Naive thymus-derived CD8-positive, alpha-beta T cell (primary cell): ENCODE results near the gene AFF3. TPM values are rescaled to one million over a fixed set of nuclear protein-coding genes. Genes with fewer than 3 reads are reported as not detected.
A peak's percentile ranks its signal among the peaks of the same experiment; 100 is the strongest.

Source experiments
- ATAC-seq, 2 donors: fragments of 150-1000 bp; cut with Tn5 transposase in 1 of 2; sonication (Bioruptor Pico), chemical (Tn5 transposase) in 1 of 2; 1 replicate in 1 of 2; 2 replicates in 1 of 2; pipeline ENCODE4 v1.10.0; 2021; ENCODE audit warnings: mild to moderate bottlenecking in 2 of 2, moderate library complexity in 2 of 2
- POLR2A ChIA-PET: fragments of 350-600 bp; sonication (Branson Sonifier 250); formaldehyde crosslinking; loops from one replicate; lab custom pipeline; 2021; ENCODE audit warnings: antibody characterized with exemption; lab: Charles Lee
- DNase-seq, 10 donors: peaks; one replicate each; pipeline versions ENCODE4 v3.0.0 to v3.0.0-alpha.2; 2020 to 2022
- H3K27ac Mint-ChIP-seq, 10 donors: one replicate each; pipeline ENCODE4 v1.8.0; 2020 to 2022; ENCODE audit warnings: mild to moderate bottlenecking in 10 of 10, mixed read lengths in 10 of 10, moderate library complexity in 4 of 10, inconsistent platforms in 1 of 10
- H3K27me3 Mint-ChIP-seq, 5 donors: one replicate each; pipeline ENCODE4 v1.8.0; 2021 to 2022; ENCODE audit warnings: mixed read lengths in 5 of 5
- H3K36me3 Mint-ChIP-seq, 3 donors: one replicate each; pipeline ENCODE4 v1.8.0; 2020 to 2022; ENCODE audit warnings: mixed read lengths in 3 of 3, mild to moderate bottlenecking in 2 of 3, inconsistent platforms in 1 of 3
- H3K4me1 Mint-ChIP-seq, 4 donors: one replicate each; pipeline ENCODE4 v1.8.0; 2021 to 2022; ENCODE audit warnings: mixed read lengths in 4 of 4
- H3K4me3 Mint-ChIP-seq, 10 donors: one replicate each; pipeline ENCODE4 v1.8.0; 2020 to 2022; ENCODE audit warnings: mild to moderate bottlenecking in 10 of 10, mixed read lengths in 10 of 10, moderate library complexity in 6 of 10, inconsistent platforms in 1 of 10
- H3K9me3 Mint-ChIP-seq, 9 donors: one replicate each; pipeline ENCODE4 v1.8.0; 2020 to 2022; ENCODE audit warnings: mixed read lengths in 9 of 9, mild to moderate bottlenecking in 3 of 9, inconsistent platforms in 1 of 9, moderate library complexity in 1 of 9
- polyA plus RNA-seq, 3 donors: library from polyadenylated mRNA; unstranded; fragments of 300-500 nt; fragmentation: Illumina TruSeq; gene quantifications; one replicate each; pipeline ENCODE4 v1.2.3, GENCODE V29; 2021
- total RNA-seq, 8 experiments: library from RNA in 2 of 8; stranded (reverse) in 2 of 8; gene quantifications; one replicate each; pipeline ENCODE4 v1.2.3 and lab custom pipeline; 2021 to 2026

Gene AFF3
- total and polyA plus RNA-seq, 5 experiments from 2014 or later, result 0.50 to 11.9 (median 2.8) TPM

GRCh38 chr2:99618579-99619097 is 523.8 kb downstream of the AFF3 start:
- no peaks in the 10 kb centered on the region for H3K9me3 Mint-ChIP-seq
- no peaks in the 10 kb centered on the region for H3K36me3 Mint-ChIP-seq
- peaks cover 0 to 4% (median under 1%) of the 10 kb centered on the region in 4 donors for H3K4me1 Mint-ChIP-seq
- H3K4me3 Mint-ChIP-seq, result no peak overlapping the region
- H3K27me3 Mint-ChIP-seq, result peaks cover 0 to 4% (median 0%) of the 10 kb centered on the region in 5 donors
- POLR2A ChIA-PET, result no interaction called here
- no peak for ATAC-seq
- DNase-seq, result no peak
- no peak overlapping the region for H3K27ac Mint-ChIP-seq

DNA sequence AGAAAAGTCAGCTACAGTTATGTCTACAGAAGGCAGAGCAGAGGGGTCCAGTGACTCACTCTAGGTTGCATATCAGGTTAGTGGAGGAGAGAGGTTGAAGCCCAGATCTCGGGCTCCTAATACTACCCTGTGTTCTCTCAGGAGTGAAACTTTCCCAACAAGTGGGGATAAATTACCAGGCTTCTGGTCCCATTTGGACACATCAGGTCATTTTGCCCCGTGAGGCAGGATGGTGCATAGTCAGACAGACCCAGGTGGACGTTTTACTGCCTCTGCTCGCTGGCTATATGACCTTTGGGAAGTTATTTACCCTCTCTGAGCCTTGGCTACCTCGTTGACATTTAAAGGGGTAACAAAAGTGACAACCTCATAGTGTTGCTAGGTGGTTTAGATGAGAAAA is 524.6 kb downstream of the AFF3 start:
- Mint-ChIP-seq H3K4me1 (peaks cover 0 to 4% (median under 1%) of the 10 kb centered on the region in 4 donors), H3K4me3 (no peak overlapping the region), H3K27ac (no peak overlapping the region), H3K9me3 (no peaks in the 10 kb centered on the region), H3K36me3 (no peaks in the 10 kb centered on the region), H3K27me3 (peaks cover 0 to 4% (median 0%) of the 10 kb centered on the region in 5 donors)
- POLR2A ChIA-PET, result no interaction called here
- DNase-seq, result no peak
- no peak for ATAC-seq

DNA sequence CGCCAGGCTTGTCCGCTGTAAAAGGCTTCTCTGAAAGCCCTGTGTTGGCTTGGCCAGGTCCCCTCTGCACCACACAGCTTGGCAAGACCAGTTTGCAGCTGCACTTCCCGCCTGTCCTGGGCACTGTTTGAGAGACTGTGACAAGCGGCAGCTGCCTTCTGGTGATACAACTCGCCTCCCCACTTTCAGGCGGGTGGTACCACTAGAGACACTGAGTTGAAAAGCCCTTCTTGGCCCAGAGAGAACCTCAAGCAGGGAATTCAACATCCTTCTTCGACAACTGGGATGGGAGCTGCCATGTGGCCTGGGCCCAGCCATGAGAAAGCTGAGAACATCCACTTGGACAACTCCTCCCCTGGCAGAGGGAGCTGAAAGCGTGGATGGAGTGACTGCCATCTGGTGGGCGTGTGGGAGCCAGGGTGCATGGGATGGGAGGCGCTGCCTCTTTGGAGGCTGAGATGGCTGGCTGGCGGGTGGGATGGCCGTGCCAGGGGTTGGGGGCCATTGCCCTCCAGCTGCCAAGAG is 527.1 kb downstream of the AFF3 start:
- Mint-ChIP-seq H3K4me1 (peaks cover 0 to 6% (median 0%) of the 10 kb centered on the region in 4 donors), H3K36me3 (no peaks in the 10 kb centered on the region), H3K27ac (no peak overlapping the region), H3K27me3 (peaks cover 0 to 4% (median 0%) of the 10 kb centered on the region in 5 donors), H3K4me3 (no peak overlapping the region), H3K9me3 (no peaks in the 10 kb centered on the region)
- POLR2A ChIA-PET, result no interaction called here
- no peak for DNase-seq
- ATAC-seq, result no peak

- no peak for ATAC-seq
- POLR2A ChIA-PET, result no interaction called here
- Mint-ChIP-seq H3K36me3 (no peaks in the 10 kb centered on the region), H3K27me3 (peaks cover 0 to 4% (median 0%) of the 10 kb centered on the region in 5 donors), H3K4me3 (no peak overlapping the region), H3K4me1 (peaks cover 0 to 10% (median 0%) of the 10 kb centered on the region in 4 donors), H3K27ac (no peak overlapping the region), H3K9me3 (no peaks in the 10 kb centered on the region)
- no peak for DNase-seq
These were observed 528.4 kb downstream of the AFF3 start for GRCh38 chr2:99613980-99614379.

GRCh38 chr2:99611786-99612185 is 530.6 kb downstream of the AFF3 start:
- Mint-ChIP-seq H3K36me3 (no peaks in the 10 kb centered on the region), H3K9me3 (no peaks in the 10 kb centered on the region), H3K27me3 (no peaks in the 10 kb centered on the region), H3K4me1 (peaks cover 0 to 6% (median 0%) of the 10 kb centered on the region in 4 donors), H3K27ac (no peak overlapping the region), H3K4me3 (no peak overlapping the region)
- ATAC-seq (no peak), DNase-seq (no peak)
- POLR2A ChIA-PET, result no interaction called here

DNA sequence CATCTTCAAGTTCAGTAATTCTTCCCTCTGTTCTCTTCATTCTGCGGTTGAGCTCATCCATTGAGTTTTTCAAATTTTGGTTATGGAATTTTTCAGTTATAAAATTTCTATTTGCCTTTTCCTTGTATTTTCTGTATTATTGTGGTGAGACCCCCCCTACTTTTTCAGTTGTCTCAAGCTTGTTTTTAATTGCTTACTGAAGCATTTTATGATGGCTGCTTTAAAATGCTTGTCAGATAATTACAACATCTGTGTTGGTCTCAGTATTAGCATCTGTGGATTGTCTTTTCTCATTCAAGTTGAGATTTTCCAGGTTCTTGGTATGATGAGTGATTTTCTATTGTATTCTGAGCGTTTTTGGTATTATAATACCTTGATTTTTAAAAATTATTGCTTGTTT is 531.4 kb downstream of the AFF3 start:
- no peak overlapping the region for H3K27ac Mint-ChIP-seq
- H3K4me3 Mint-ChIP-seq, result no peak overlapping the region
- H3K36me3 Mint-ChIP-seq, result no peaks in the 10 kb centered on the region
- DNase-seq, result no peak
- peaks cover 0 to 6% (median 0%) of the 10 kb centered on the region in 4 donors for H3K4me1 Mint-ChIP-seq
- no peaks in the 10 kb centered on the region for H3K9me3 Mint-ChIP-seq
- H3K27me3 Mint-ChIP-seq, result no peaks in the 10 kb centered on the region
- POLR2A ChIA-PET, result no interaction called here
- no peak for ATAC-seq

DNA sequence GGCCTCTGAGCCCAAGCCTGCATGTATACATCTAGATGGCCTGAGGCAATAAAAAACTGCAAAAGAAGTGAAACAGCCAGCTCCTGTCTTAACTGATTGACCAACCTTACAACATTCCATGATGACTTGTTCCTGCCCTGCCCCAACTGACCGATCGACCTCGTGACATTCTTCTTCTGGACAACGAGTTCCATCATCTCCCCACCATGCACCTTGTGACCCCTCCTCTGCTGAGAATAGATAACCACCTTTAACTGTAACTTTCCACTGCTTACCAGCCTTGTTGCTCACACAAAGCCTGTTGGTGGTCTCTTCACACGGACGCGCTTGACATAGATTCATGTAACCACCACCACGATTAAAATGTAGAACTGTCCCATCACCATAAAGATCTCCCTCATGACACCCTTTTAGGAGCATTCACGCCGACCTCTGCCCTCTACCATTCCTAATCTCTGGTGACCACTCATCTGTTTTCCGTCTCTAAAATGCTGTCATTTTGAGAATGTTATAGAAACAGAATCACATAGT is 532.5 kb downstream of the AFF3 start:
- Mint-ChIP-seq H3K27me3 (no peaks in the 10 kb centered on the region), H3K4me1 (peaks cover 0 to 6% (median 0%) of the 10 kb centered on the region in 4 donors), H3K36me3 (no peaks in the 10 kb centered on the region), H3K27ac (no peak overlapping the region), H3K4me3 (no peak overlapping the region), H3K9me3 (no peaks in the 10 kb centered on the region)
- POLR2A ChIA-PET, result no interaction called here
- ATAC-seq (no peak), DNase-seq (no peak)

- Mint-ChIP-seq H3K27me3 (no peaks in the 10 kb centered on the region), H3K4me3 (no peak overlapping the region), H3K9me3 (no peaks in the 10 kb centered on the region), H3K27ac (no peak overlapping the region), H3K4me1 (peaks cover 0 to 6% (median 0%) of the 10 kb centered on the region in 4 donors), H3K36me3 (no peaks in the 10 kb centered on the region)
- DNase-seq (no peak), ATAC-seq (no peak)
- POLR2A ChIA-PET, result no interaction called here
These were observed 533.5 kb downstream of the AFF3 start for GRCh38 chr2:99608861-99609260.

DNA sequence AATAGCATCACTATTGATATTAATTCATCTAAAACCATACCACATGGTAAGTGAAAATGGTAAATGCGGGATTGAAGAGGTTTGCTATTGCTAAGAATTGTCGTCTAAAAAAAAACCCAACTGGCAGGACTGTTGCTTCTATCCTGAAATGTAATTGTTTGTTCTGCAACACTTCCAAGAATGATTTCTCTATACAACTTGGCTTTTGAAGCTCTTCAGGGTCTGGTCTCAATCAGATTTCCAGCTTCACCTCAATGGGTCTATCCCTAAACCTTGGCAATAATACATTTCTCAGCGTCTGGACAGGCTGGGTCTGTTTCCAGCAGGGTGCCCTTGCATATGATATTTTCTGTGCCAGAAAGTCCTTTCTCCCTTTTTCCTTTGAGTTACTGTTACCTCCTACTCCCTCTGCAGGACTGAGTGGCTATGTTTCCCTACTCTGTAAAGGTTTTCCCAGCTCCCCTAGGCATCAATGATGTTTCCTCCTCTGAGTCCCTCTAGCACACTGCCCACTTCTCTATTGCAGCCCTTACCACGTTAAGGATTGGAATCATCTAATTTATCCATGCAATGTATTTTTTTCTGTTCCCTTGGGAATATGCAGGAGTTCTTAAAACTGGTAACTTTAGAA is 534.4 kb downstream of the AFF3 start:
- no peak overlapping the region for H3K27ac Mint-ChIP-seq
- POLR2A ChIA-PET, result no interaction called here
- ATAC-seq (no peak), DNase-seq (no peak)
- peaks cover 0 to 6% (median 0%) of the 10 kb centered on the region in 4 donors for H3K4me1 Mint-ChIP-seq
- no peaks in the 10 kb centered on the region for H3K27me3 Mint-ChIP-seq
- no peaks in the 10 kb centered on the region for H3K36me3 Mint-ChIP-seq
- H3K9me3 Mint-ChIP-seq, result no peaks in the 10 kb centered on the region
- no peak overlapping the region for H3K4me3 Mint-ChIP-seq

DNA sequence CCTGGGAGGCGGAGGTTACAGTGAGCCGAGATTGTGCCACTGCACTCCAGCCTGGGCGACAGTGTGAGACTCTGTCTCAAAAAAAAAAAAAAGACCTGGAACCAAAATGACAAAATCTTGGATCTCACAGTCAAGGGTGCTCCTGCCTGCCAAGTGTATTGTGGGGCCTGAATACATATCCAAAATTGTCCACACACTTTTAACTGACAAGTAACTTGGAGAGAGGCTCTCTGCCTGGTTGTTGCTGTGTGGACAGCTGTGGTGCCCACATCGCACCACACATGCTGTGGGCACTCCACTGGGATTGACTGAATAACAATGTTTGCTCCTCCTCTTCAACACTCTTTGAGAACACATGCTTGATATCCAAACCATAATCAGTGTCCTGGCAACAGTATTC is 534.9 kb downstream of the AFF3 start:
- Mint-ChIP-seq H3K9me3 (no peaks in the 10 kb centered on the region), H3K27ac (no peak overlapping the region), H3K4me3 (no peak overlapping the region), H3K27me3 (no peaks in the 10 kb centered on the region), H3K4me1 (peaks cover 0 to 6% (median 0%) of the 10 kb centered on the region in 4 donors), H3K36me3 (no peaks in the 10 kb centered on the region)
- no peak for DNase-seq
- ATAC-seq, result no peak
- POLR2A ChIA-PET, result no interaction called here

DNA sequence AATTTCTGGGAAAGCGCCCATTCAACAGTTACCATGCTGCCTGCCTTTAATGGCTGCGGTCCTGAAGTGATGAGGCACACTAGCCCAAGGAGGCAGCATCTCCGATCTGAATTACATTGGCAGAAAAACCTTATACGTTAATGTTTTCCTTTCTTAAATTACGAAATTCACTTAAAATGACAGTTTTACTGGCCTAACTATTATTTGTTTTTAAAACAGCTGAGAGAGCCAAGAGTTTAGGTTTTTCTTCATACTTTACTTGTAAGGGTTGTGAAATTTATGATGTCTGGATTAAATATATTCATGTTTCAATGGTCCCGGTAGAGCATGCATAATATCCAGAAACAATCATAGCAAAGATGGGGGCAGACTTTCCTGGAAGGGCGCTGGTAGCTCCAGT is 537.4 kb downstream of the AFF3 start:
- ATAC-seq, result no peak
- DNase-seq, result no peak
- H3K4me1 Mint-ChIP-seq, result peaks cover 0 to 3% (median 0%) of the 10 kb centered on the region in 4 donors
- H3K27me3 Mint-ChIP-seq, result peaks cover 0 to 2% (median 0%) of the 10 kb centered on the region in 5 donors
- no peak overlapping the region for H3K4me3 Mint-ChIP-seq
- no peak overlapping the region for H3K27ac Mint-ChIP-seq
- POLR2A ChIA-PET, result no interaction called here
- no peaks in the 10 kb centered on the region for H3K9me3 Mint-ChIP-seq
- H3K36me3 Mint-ChIP-seq, result no peaks in the 10 kb centered on the region

DNA sequence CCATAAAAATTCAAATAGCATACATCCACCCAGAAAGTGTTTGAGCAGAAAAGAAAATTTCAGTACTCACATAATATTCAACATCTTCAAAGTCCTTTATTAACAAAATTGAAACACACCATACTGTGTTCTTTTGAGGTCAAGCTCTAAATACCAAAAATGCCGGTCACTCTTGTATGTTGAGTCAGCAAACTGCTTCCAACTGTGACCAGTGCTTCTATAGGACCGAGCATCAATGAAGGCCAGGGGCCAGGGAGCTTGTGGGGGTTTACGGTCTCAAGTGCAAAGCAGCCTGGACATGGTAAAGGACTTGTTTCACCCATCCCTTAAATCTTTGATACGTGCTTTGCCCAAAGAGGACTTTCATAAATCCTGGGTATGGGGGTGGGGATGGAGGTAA is 539.9 kb downstream of the AFF3 start:
- DNase-seq, result no peak
- no peaks in the 10 kb centered on the region for H3K9me3 Mint-ChIP-seq
- ATAC-seq, result no peak
- H3K27me3 Mint-ChIP-seq, result peaks cover 0 to 2% (median 0%) of the 10 kb centered on the region in 5 donors
- no peak overlapping the region for H3K4me3 Mint-ChIP-seq
- no peaks in the 10 kb centered on the region for H3K4me1 Mint-ChIP-seq
- no peaks in the 10 kb centered on the region for H3K36me3 Mint-ChIP-seq
- no peak overlapping the region for H3K27ac Mint-ChIP-seq
- POLR2A ChIA-PET, result no interaction called here

DNA sequence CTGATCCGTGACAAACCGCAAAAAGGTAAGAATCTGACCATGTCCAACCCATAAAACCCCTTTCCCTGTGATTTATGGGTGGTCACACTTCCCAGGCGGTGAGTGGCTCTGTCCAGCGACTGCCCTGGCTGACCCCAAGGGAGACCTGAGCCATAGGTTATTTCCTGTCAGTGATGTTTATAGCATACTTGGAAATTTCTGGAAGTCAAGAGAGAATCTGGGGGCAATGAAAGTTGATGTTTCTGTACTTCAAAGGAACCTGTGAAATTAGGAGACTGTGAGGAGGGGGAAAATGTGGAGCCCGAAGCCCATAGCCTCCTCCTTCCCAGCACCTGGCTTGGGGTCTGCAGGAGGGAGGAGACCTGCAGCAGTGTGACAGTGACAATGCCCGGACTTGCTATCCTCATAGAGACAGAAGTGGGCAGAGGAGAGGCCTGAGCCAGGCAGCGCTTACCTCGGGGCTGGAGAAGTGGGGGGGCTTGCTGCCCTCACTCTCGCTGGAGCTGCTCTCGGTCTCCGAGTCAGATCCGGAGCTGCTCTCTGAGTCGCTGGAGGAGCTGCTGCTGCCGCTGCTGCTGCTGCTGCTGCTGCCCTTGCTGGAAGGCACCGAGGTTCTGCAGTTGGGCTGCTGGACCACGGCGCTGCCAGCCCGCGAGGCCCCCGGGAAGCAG is 541.3 kb downstream of the AFF3 start:
- H3K4me1 Mint-ChIP-seq, result no peaks in the 10 kb centered on the region
- POLR2A ChIA-PET, result no interaction called here
- H3K27me3 Mint-ChIP-seq, result peaks cover 0 to 2% (median 0%) of the 10 kb centered on the region in 5 donors
- H3K27ac Mint-ChIP-seq, result peak overlapping the region in 1 of 10 donors; percentile 37
- DNase-seq, result no peak
- no peak overlapping the region for H3K4me3 Mint-ChIP-seq
- no peaks in the 10 kb centered on the region for H3K9me3 Mint-ChIP-seq
- no peak for ATAC-seq
- no peaks in the 10 kb centered on the region for H3K36me3 Mint-ChIP-seq
